ENCODE results near the gene NANOS3. TPM values are rescaled to one million over a fixed set of nuclear protein-coding genes. Genes with fewer than 3 reads are reported as not detected.

The NANOS3 gene
- total and polyA plus RNA-seq, 9 of the 15 experiments (the other 6 are each of a cell fraction or from before 2014, with no cell fraction given): not detected

DNA sequence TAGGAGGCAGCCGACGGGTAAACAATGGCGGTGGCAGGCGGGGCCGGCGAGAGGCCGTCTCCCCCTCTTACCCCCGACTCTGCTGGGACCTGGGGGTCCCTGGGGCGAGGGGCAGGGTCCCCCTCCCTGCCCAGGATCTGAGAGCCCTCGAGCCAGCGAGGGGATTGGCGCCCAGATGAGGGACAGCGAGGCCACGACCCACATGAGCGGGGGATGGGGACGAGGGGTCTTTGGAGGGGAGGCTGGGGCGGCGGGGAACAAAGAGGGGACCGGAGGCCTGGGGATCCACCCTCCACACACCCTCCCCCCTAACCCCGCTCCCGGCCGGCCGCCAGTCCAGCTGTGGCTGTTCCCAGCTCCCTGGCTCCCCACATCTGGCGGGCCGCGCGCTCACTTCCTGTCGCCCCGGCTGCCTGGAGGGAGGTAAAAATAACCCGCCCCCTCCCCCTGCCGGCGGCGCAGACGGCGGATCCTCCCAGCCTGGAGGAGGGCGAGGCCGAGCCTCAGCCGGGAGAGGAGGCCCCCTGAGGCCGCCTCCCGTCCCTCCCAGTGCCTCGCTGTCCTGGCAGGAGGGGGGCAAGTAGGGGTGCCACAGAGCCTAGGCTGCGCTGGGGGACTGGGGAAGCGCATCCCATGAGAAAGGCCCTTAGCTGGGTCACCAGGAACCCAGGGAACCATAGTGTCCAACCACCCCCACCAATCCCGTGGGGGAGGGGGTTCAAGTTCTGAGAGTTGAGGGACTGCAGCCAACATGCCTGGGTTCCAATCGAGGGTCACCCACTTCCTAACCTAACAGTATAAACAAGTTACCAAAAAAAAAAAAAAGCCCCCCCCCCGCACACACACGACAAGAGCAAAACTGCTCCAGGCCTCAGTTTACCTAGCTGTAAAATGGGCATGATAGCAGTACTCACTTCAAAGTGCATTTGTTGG is 29.3 kb upstream of the NANOS3 start (continued):
- TF ChIP-seq AFF1 (IDR thresholded peaks at IDR 0.05; ENCODE audit: low read depth in 1 of 2, partially characterized antibody in 2 of 2) (peak in 1 of 2 experiments; percentile 76), ZKSCAN8 (CRISPR knock-in tag; IDR thresholded peaks at IDR 0.05) (0 out of 2 replicates have a peak, but pooled peaks have one; percentile 55), EGR1 (conservative IDR thresholded peaks at IDR 0.05) (peak; percentile 69), MEF2D (tag; conservative IDR thresholded peaks at IDR 0.05; ENCODE audit: low read depth) (peak; percentile 70; the same call in 1 of the 2 replicates), ZNF224 (CRISPR knock-in tag; IDR thresholded peaks at IDR 0.05) (no peak), ARNT (IDR thresholded peaks at IDR 0.05) (peak in 1 of 2 experiments; percentile 71; a peak in 2 of 4 replicates), ZBTB5 (IDR thresholded peaks at IDR 0.05) (no peak), KDM5B (IDR thresholded peaks at IDR 0.05; ENCODE audit: insufficient replicate concordance, low read depth, low read length) (peak; percentile 84), MED1 (CRISPR knock-in tag; IDR thresholded peaks at IDR 0.05; ENCODE audit: borderline replicate concordance) (no peak), CREM (IDR thresholded peaks at IDR 0.05; ENCODE audit: low read depth) (peak; percentile 68), ZNF699 (CRISPR knock-in tag; IDR thresholded peaks at IDR 0.05; ENCODE audit: insufficient replicate concordance) (no peak), ELF1 (tag; IDR thresholded peaks at IDR 0.05) (peak; percentile 77)
- TF ChIP-seq, protein P1, sequence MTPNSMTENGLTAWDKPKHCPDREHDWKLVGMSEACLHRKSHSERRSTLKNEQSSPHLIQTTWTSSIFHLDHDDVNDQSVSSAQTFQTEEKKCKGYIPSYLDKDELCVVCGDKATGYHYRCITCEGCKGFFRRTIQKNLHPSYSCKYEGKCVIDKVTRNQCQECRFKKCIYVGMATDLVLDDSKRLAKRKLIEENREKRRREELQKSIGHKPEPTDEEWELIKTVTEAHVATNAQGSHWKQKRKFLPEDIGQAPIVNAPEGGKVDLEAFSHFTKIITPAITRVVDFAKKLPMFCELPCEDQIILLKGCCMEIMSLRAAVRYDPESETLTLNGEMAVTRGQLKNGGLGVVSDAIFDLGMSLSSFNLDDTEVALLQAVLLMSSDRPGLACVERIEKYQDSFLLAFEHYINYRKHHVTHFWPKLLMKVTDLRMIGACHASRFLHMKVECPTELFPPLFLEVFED (CRISPR knock-in tag; conservative IDR thresholded peaks at IDR 0.05): peak; percentile 66; the same call in 1 of the 2 replicates
- TF ChIP-seq, protein P2, sequence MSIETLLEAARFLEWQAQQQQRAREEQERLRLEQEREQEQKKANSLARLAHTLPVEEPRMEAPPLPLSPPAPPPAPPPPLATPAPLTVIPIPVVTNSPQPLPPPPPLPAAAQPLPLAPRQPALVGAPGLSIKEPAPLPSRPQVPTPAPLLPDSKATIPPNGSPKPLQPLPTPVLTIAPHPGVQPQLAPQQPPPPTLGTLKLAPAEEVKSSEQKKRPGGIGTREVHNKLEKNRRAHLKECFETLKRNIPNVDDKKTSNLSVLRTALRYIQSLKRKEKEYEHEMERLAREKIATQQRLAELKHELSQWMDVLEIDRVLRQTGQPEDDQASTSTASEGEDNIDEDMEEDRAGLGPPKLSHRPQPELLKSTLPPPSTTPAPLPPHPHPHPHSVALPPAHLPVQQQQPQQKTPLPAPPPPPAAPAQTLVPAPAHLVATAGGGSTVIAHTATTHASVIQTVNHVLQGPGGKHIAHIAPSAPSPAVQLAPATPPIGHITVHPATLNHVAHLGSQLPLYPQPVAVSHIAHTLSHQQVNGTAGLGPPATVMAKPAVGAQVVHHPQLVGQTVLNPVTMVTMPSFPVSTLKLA (conservative IDR thresholded peaks at IDR 0.05): peak; percentile 35 to 62; a peak in 2 of 4 replicates
